ENCODE results near the gene TMEM255B. TPM values are rescaled to one million over a fixed set of nuclear protein-coding genes. Genes with fewer than 3 reads are reported as not detected.
"Not testable (repeated sequence)": the region's sequence is repeated elsewhere in the genome, so short reads cannot be mapped to it uniquely, and the experiment has no call there.

The TMEM255B gene
- total RNA-seq, 2 experiments from 2014 or later, result 1.7 to 1.8 TPM

GRCh38 chr13:113749967-113750366, 9.1 kb upstream of the TMEM255B start:
- ATAC-seq, result no peak
- intact Hi-C loops (cut with micrococcal nuclease), result no loop called here
- Mint-ChIP-seq H3K27ac (no peak overlapping the region), H3K27me3 (no peaks in the 10 kb centered on the region), H3K4me3 (no peak overlapping the region), H3K4me1 (ENCODE audit: low read depth) (no peaks in the 10 kb centered on the region), H3K36me3 (ENCODE audit: low read depth) (no peaks in the 10 kb centered on the region), H3K9me3 (peaks cover 8% of the 10 kb centered on the region)
- ChIA-PET POLR2A (no interaction called here), CTCF (no interaction called here)
- no peak for TF ChIP-seq CTCF (IDR thresholded peaks at IDR 0.05)
- no peak for DNase-seq

- no peak for DNase-seq
- intact Hi-C loops (cut with micrococcal nuclease), result no loop called here
- H3K27me3 Mint-ChIP-seq, result no peaks in the 10 kb centered on the region
- POLR2A ChIA-PET, result no interaction called here
- ATAC-seq, result no peak
- no peak for TF ChIP-seq CTCF (IDR thresholded peaks at IDR 0.05)
- H3K36me3 Mint-ChIP-seq (ENCODE audit: low read depth), result no peaks in the 10 kb centered on the region
- H3K4me3 Mint-ChIP-seq, result no peak overlapping the region
- no peak overlapping the region for H3K27ac Mint-ChIP-seq
- no peaks in the 10 kb centered on the region for H3K4me1 Mint-ChIP-seq (ENCODE audit: low read depth)
- H3K9me3 Mint-ChIP-seq, result peaks cover 8% of the 10 kb centered on the region
- CTCF ChIA-PET, result no interaction called here
These were observed 8.2 kb upstream of the TMEM255B start for GRCh38 chr13:113750554-113751399.

- H3K27me3 Mint-ChIP-seq, result peaks cover 2% of the 10 kb centered on the region
- peaks cover 8% of the 10 kb centered on the region for H3K9me3 Mint-ChIP-seq
- ChIA-PET POLR2A (no interaction called here), CTCF (no interaction called here)
- no peak for DNase-seq
- no peak overlapping the region for H3K4me3 Mint-ChIP-seq
- no peak for ATAC-seq
- no peaks in the 10 kb centered on the region for H3K36me3 Mint-ChIP-seq (ENCODE audit: low read depth)
- no peak for TF ChIP-seq CTCF (IDR thresholded peaks at IDR 0.05)
- H3K27ac Mint-ChIP-seq, result no peak overlapping the region
- intact Hi-C loops (cut with micrococcal nuclease), result no loop called here
- H3K4me1 Mint-ChIP-seq (ENCODE audit: low read depth), result no peaks in the 10 kb centered on the region
These were observed 7.5 kb upstream of the TMEM255B start for GRCh38 chr13:113751491-113751890.

- POLR2A ChIA-PET; CTCF ChIA-PET; H3K27me3 Mint-ChIP-seq; H3K27ac Mint-ChIP-seq; H3K4me1 Mint-ChIP-seq (ENCODE audit: low read depth); DNase-seq; intact Hi-C loops (cut with micrococcal nuclease); ATAC-seq; H3K36me3 Mint-ChIP-seq (ENCODE audit: low read depth); H3K4me3 Mint-ChIP-seq; H3K9me3 Mint-ChIP-seq: not testable (repeated sequence)
These were observed 6.6 kb upstream of the TMEM255B start for GRCh38 chr13:113752211-113752986.

- Mint-ChIP-seq H3K9me3 (peaks cover 8% of the 10 kb centered on the region), H3K4me1 (ENCODE audit: low read depth) (peaks cover 4% of the 10 kb centered on the region), H3K27me3 (peaks cover 8% of the 10 kb centered on the region), H3K4me3 (no peak overlapping the region), H3K27ac (no peak overlapping the region), H3K36me3 (ENCODE audit: low read depth) (no peaks in the 10 kb centered on the region)
- ChIA-PET CTCF (interaction anchor here (1.6 kb wide), 1 partner anchor 11 kb away, joined by 3 read pairs; no protein-coding TSS in a partner anchor), POLR2A (no interaction called here)
- no peak for ATAC-seq
- intact Hi-C loops (cut with micrococcal nuclease), result no loop called here
- DNase-seq, result no peak
- TF ChIP-seq CTCF (IDR thresholded peaks at IDR 0.05), result no peak
These were observed 5.9 kb upstream of the TMEM255B start for GRCh38 chr13:113753171-113753570.
